Endothelial cell of umbilical vein (primary cell): ENCODE results near the gene L3MBTL4. TPM values are rescaled to one million over a fixed set of nuclear protein-coding genes. Genes with fewer than 3 reads are reported as not detected.

Experiments used
- BruUV-seq: library from RNA; stranded (reverse); fragments of 400-500 nt; replicated peaks from 2 replicates; lab custom pipeline; 2021; lab: Mats Ljungman, UMichigan
- CTCF ChIA-PET: fragments of 300-600, 350-600 bp; sonication (Branson Sonifier 250); formaldehyde crosslinking; loops from one replicate; lab custom pipeline; 2021; ENCODE audit warnings: antibody characterized with exemption, inconsistent platforms; lab: Charles Lee
- POLR2A ChIA-PET: fragments of 300-600, 350-600 bp; sonication (Branson Sonifier 250); formaldehyde crosslinking; loops from one replicate; lab custom pipeline; 2021; ENCODE audit warnings: antibody characterized with exemption, inconsistent platforms; lab: Charles Lee
- DNase-seq: peaks from one replicate; pipeline ENCODE4 v3.0.0-alpha.2; 2011; ENCODE audit warnings: low read depth, low spot score
- FAIRE-seq: peaks from 2 replicates; lab custom pipeline; 2011; peaks lifted over from hg19 to GRCh38; lab: Jason Lieb, UNC
- H2AFZ ChIP-seq: 2 replicates; pipeline ENCODE4 v1.6.0; 2012; ENCODE audit warnings: low read depth, low read length, control low read depth, inconsistent platforms
- H3K27ac ChIP-seq: 2 replicates; pipeline ENCODE4 v1.5.1; 2011; ENCODE audit warnings: low read depth, mild to moderate bottlenecking, control low read depth, low read length, moderate library complexity; ENCODE audit not compliant: insufficient read depth
- H3K27me3 ChIP-seq, 2 experiments: 2 replicates each; pipeline versions ENCODE4 v1.6.0 to v1.6.1; 2011; ENCODE audit warnings: low read length in 2 of 2, mixed read lengths in 1 of 2; ENCODE audit not compliant: control insufficient read depth in 2 of 2, insufficient read depth in 2 of 2
- H3K36me3 ChIP-seq, 2 experiments: 2 replicates in 1 of 2; 3 replicates in 1 of 2; pipeline ENCODE4 v1.5.1; 2011; ENCODE audit warnings: low read length in 2 of 2, mild to moderate bottlenecking in 1 of 2, moderate library complexity in 1 of 2; ENCODE audit not compliant: control insufficient read depth in 2 of 2, insufficient read depth in 2 of 2; ENCODE audit errors: extremely low read depth in 1 of 2
- H3K4me1 ChIP-seq: 3 replicates; pipeline ENCODE4 v1.5.1; 2011; ENCODE audit warnings: mild to moderate bottlenecking, low read length; ENCODE audit not compliant: control insufficient read depth, insufficient read depth; ENCODE audit errors: extremely low read depth
- H3K4me2 ChIP-seq: 2 replicates; pipeline ENCODE4 v1.6.1; 2011; ENCODE audit warnings: low read length, control low read depth, mixed read lengths; ENCODE audit not compliant: insufficient read depth
- H3K4me3 ChIP-seq, 3 experiments: fragments of 200-600 bp in 1 of 3; sonication (generic), shearing (Covaris generic) in 1 of 3; replicated peaks in 1 of 3; 2 replicates each; pipeline ENCODE4 v1.5.1; 2011 to 2016; ENCODE audit warnings: control low read depth in 3 of 3, low read length in 3 of 3, mild to moderate bottlenecking in 2 of 3, inconsistent platforms in 1 of 3, low read depth in 1 of 3, moderate library complexity in 1 of 3; ENCODE audit not compliant: insufficient read depth in 1 of 3
- H3K79me2 ChIP-seq: 2 replicates; pipeline ENCODE4 v1.6.0; 2012; ENCODE audit warnings: low read length, inconsistent platforms; ENCODE audit not compliant: control insufficient read depth, insufficient read depth
- H3K9ac ChIP-seq: replicated peaks from 2 replicates; pipeline ENCODE3; 2011; ENCODE audit warnings: low read length, control low read depth; ENCODE audit not compliant: insufficient read depth; ENCODE audit errors: extremely low read depth
- H3K9me1 ChIP-seq: replicated peaks from 3 replicates; pipeline ENCODE4 v1.6.0; 2011; ENCODE audit warnings: mild to moderate bottlenecking, low read length; ENCODE audit not compliant: control insufficient read depth, insufficient read depth; ENCODE audit errors: extremely low read depth
- H3K9me3 ChIP-seq: replicated peaks from 2 replicates; pipeline ENCODE4 v1.5.1; 2012; ENCODE audit warnings: low read length, inconsistent platforms; ENCODE audit not compliant: control insufficient read depth, insufficient read depth
- H4K20me1 ChIP-seq: replicated peaks from 2 replicates; pipeline ENCODE3; 2011; ENCODE audit warnings: mild to moderate bottlenecking, low read length; ENCODE audit not compliant: control insufficient read depth, insufficient read depth; ENCODE audit errors: extremely low read depth
- EZH2 ChIP-seq: IDR thresholded peaks from 2 replicates; pipeline ENCODE4 v1.6.1; 2012; ENCODE audit warnings: borderline replicate concordance, low read depth, mild to moderate bottlenecking, moderate library complexity, low read length, inconsistent platforms; ENCODE audit not compliant: severe bottlenecking
- FOS ChIP-seq: IDR thresholded peaks from 2 replicates; pipeline ENCODE4 v1.6.1; 2011; ENCODE audit warnings: mild to moderate bottlenecking, low read length, moderate library complexity, borderline replicate concordance; ENCODE audit not compliant: insufficient read depth
- GATA2 ChIP-seq: IDR thresholded peaks from 2 replicates; pipeline ENCODE4 v1.7.0; 2011; ENCODE audit warnings: low read depth, mild to moderate bottlenecking, moderate library complexity, mixed read lengths, low read length; ENCODE audit not compliant: insufficient read length, insufficient read depth
- JUN ChIP-seq: IDR thresholded peaks from 2 replicates; pipeline ENCODE4 v1.6.1; 2011; ENCODE audit warnings: borderline replicate concordance, low read depth; ENCODE audit not compliant: insufficient read length, insufficient read depth
- MYC ChIP-seq: IDR thresholded peaks from one replicate; pipeline ENCODE4 v1.6.1; 2011; ENCODE audit warnings: mild to moderate bottlenecking, low read depth, low read length
- POLR2A ChIP-seq: IDR thresholded peaks from 2 replicates; pipeline ENCODE4 v1.6.1; 2012; ENCODE audit warnings: low read depth, mild to moderate bottlenecking, control low read depth, low read length
- POLR2AphosphoS5 ChIP-seq: IDR thresholded peaks from 2 replicates; pipeline ENCODE4 v1.6.1; 2012; ENCODE audit warnings: low read depth, mild to moderate bottlenecking, control low read depth, low read length, moderate library complexity; ENCODE audit not compliant: insufficient read depth
- dilution Hi-C: fragments of 300-500 bp; cut with MboI; formaldehyde crosslinking; loops from one replicate; pipeline ENCODE4 v1.15.0; 2019; ENCODE audit warnings: low sequenced_read_pairs; ENCODE audit not compliant: extremely low pct_ligation_motif_present
- intact Hi-C: fragments of 100-400 bp; cut with micrococcal nuclease; formaldehyde crosslinking; loops from one replicate; pipeline ENCODE4 v1.10.0; 2022
- polyA plus RNA-seq, 4 experiments: library from polyadenylated mRNA; depleted of rRNA in 3 of 4; stranded (reverse) in 3 of 4; unstranded in 1 of 4; fragments of >200 nt; gene quantifications; 2 replicates each; pipeline versions ENCODE4 v1.2.1 to v1.2.3, GENCODE V29; 2011 to 2012; ENCODE audit warnings: missing spikeins in 1 of 4
- total RNA-seq: library from RNA; stranded (reverse); gene quantifications from 2 replicates; pipeline ENCODE4 v1.2.3, GENCODE V29; 2021
- TF ChIP-seq, protein P1 (sequence below), 2 donors: IDR thresholded peaks; 1 replicate in 1 of 2; 2 replicates in 1 of 2; pipeline ENCODE4 v1.5.1; 2011; ENCODE audit warnings: low read length in 2 of 2, mild to moderate bottlenecking in 2 of 2, moderate library complexity in 2 of 2, control low read depth in 1 of 2, inconsistent platforms in 1 of 2, low read depth in 1 of 2; ENCODE audit not compliant: insufficient read depth in 1 of 2; ENCODE audit errors: extremely low read depth in 1 of 2
- TF ChIP-seq, protein P2 (sequence below): IDR thresholded peaks from 2 replicates; pipeline ENCODE4 v1.6.1; 2011; ENCODE audit not compliant: insufficient read depth, insufficient read length

Gene L3MBTL4
- total and polyA plus RNA-seq, 2 donors (not counting 3 experiments of a cell fraction or from before 2014, with no cell fraction given), result 0.80 TPM; not detected in 1

DNA sequence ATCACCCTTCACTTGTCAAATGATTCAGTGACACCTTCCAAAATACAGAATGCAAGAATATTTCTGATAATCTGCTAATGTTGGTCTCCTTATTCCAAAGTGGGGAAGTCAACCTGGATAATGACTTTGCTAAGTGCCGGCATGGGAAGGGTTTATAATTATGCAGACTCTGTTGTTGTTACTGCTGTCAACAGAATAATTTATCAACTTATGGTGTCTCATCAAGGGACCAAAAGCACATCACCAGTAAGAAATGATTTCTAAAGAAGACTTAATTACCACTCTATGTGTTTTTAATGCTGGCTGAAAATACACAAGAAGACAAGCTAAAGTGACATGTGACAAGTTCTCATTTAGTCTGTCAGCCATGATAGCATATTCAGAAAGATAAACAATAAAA is 403.8 kb downstream of the L3MBTL4 start:
- H3K4me3 ChIP-seq, result no peak overlapping the region
- ChIA-PET POLR2A (no interaction called here), CTCF (no interaction called here)
- no peaks in the 10 kb centered on the region for H3K9me3 ChIP-seq
- dilution Hi-C loops, result no loop called here
- intact Hi-C loops, result no loop called here
- no TSS peak for BruUV-seq
- H3K9ac ChIP-seq, result no peak overlapping the region
- H3K27me3 ChIP-seq, result no peaks in the 10 kb centered on the region
- no peaks in the 10 kb centered on the region for H3K36me3 ChIP-seq
- FAIRE-seq (no peak), DNase-seq (no peak)
- H4K20me1 ChIP-seq, result no peaks in the 10 kb centered on the region
- H3K79me2 ChIP-seq, result no peaks in the 10 kb centered on the region
- H3K4me1 ChIP-seq, result no peaks in the 10 kb centered on the region
- H3K27ac ChIP-seq, result no peak overlapping the region
- TF ChIP-seq GATA2 (no peak), POLR2AphosphoS5 (no peak), MYC (no peak), FOS (no peak), POLR2A (no peak), JUN (no peak), EZH2 (no peak)
- TF ChIP-seq, protein P1, sequence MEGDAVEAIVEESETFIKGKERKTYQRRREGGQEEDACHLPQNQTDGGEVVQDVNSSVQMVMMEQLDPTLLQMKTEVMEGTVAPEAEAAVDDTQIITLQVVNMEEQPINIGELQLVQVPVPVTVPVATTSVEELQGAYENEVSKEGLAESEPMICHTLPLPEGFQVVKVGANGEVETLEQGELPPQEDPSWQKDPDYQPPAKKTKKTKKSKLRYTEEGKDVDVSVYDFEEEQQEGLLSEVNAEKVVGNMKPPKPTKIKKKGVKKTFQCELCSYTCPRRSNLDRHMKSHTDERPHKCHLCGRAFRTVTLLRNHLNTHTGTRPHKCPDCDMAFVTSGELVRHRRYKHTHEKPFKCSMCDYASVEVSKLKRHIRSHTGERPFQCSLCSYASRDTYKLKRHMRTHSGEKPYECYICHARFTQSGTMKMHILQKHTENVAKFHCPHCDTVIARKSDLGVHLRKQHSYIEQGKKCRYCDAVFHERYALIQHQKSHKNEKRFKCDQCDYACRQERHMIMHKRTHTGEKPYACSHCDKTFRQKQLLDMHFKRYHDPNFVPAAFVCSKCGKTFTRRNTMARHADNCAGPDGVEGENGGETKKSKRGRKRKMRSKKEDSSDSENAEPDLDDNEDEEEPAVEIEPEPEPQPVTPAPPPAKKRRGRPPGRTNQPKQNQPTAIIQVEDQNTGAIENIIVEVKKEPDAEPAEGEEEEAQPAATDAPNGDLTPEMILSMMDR (IDR thresholded peaks at IDR 0.05; ENCODE audit: extremely low read depth in 1 of 2, insufficient read depth in 1 of 2, low read depth in 1 of 2, low read length in 2 of 2), result no peak
- TF ChIP-seq, protein P2, sequence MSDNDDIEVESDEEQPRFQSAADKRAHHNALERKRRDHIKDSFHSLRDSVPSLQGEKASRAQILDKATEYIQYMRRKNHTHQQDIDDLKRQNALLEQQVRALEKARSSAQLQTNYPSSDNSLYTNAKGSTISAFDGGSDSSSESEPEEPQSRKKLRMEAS, result no peak
- no peak overlapping the region for H2AFZ ChIP-seq
- no peaks in the 10 kb centered on the region for H3K9me1 ChIP-seq
- no peak overlapping the region for H3K4me2 ChIP-seq
